DOHH2 (cell line): Measurements from ENCODE around the gene PLEKHA1.

Experiments used
- H3F3A ChIP-seq: fragments of 200-600 bp; sonication (generic), shearing (Covaris generic); 2 replicates; pipeline ENCODE4 v1.6.0; 2016; ENCODE audit warnings: antibody characterized with exemption, mild to moderate bottlenecking; ENCODE audit not compliant: control insufficient read depth, insufficient read depth
- H3K27ac ChIP-seq: fragments of 200-600 bp; sonication (generic); 2 replicates; pipeline ENCODE4 v1.5.1; 2014; ENCODE audit warnings: low read depth, mild to moderate bottlenecking, low read length, moderate library complexity
- H3K27me3 ChIP-seq: fragments of 200-600 bp; sonication (generic); 2 replicates; pipeline ENCODE4 v1.6.1; 2014; ENCODE audit warnings: mild to moderate bottlenecking, low read length, mixed read lengths; ENCODE audit not compliant: control insufficient read depth
- H3K36me3 ChIP-seq: fragments of 200-600 bp; sonication (generic); 2 replicates; pipeline ENCODE4 v1.6.1; 2014; ENCODE audit warnings: mild to moderate bottlenecking, low read length, moderate library complexity, mixed read lengths; ENCODE audit not compliant: control insufficient read depth
- H3K4me1 ChIP-seq: fragments of 200-600 bp; sonication (generic); 2 replicates; pipeline ENCODE4 v1.6.1; 2014; ENCODE audit warnings: mild to moderate bottlenecking, low read length, mixed read lengths; ENCODE audit not compliant: control insufficient read depth
- H3K4me2 ChIP-seq: fragments of 200-600 bp; sonication (generic); 2 replicates; pipeline ENCODE4 v1.6.0; 2014; ENCODE audit warnings: mild to moderate bottlenecking, low read length, moderate library complexity
- H3K4me3 ChIP-seq: fragments of 200-600 bp; sonication (generic); 2 replicates; pipeline ENCODE4 v1.5.1; 2014; ENCODE audit warnings: mild to moderate bottlenecking, low read length, mixed read lengths
- H3K79me2 ChIP-seq: fragments of 200-600 bp; sonication (generic); 2 replicates; pipeline ENCODE4 v1.6.1; 2014; ENCODE audit warnings: mild to moderate bottlenecking, low read length, mixed read lengths; ENCODE audit not compliant: control insufficient read depth
- H3K9me2 ChIP-seq: fragments of 200-600 bp; sonication (generic); replicated peaks from 2 replicates; pipeline ENCODE4 v1.6.1; 2014; ENCODE audit warnings: mild to moderate bottlenecking, low read length, mixed read lengths; ENCODE audit not compliant: control insufficient read depth
- H3K9me3 ChIP-seq: fragments of 200-600 bp; sonication (generic); 2 replicates; pipeline ENCODE4 v1.6.1; 2014; ENCODE audit warnings: antibody characterized with exemption, low read length, mixed read lengths; ENCODE audit not compliant: control insufficient read depth, insufficient read depth
- H4K20me1 ChIP-seq: fragments of 200-600 bp; sonication (generic); 2 replicates; pipeline ENCODE4 v1.6.0; 2014; ENCODE audit warnings: low read depth, mild to moderate bottlenecking, antibody characterized with exemption, low read length, moderate library complexity; ENCODE audit not compliant: control insufficient read depth, insufficient read depth
- EZH2phosphoT487 ChIP-seq: fragments of 200-600 bp; sonication (generic); IDR thresholded peaks from 2 replicates; pipeline ENCODE4 v1.6.1; 2017; ENCODE audit warnings: borderline replicate concordance, mild to moderate bottlenecking, antibody characterized with exemption, low read length, moderate library complexity, mixed read lengths
- TF ChIP-seq, protein P1 (sequence below): fragments of 200-600 bp; sonication (generic); IDR thresholded peaks from one replicate; pipeline ENCODE4 v1.5.1; 2014; ENCODE audit warnings: antibody characterized with exemption, mild to moderate bottlenecking, low read depth, low read length; ENCODE audit not compliant: poor library complexity, severe bottlenecking

Gene PLEKHA1

DNA sequence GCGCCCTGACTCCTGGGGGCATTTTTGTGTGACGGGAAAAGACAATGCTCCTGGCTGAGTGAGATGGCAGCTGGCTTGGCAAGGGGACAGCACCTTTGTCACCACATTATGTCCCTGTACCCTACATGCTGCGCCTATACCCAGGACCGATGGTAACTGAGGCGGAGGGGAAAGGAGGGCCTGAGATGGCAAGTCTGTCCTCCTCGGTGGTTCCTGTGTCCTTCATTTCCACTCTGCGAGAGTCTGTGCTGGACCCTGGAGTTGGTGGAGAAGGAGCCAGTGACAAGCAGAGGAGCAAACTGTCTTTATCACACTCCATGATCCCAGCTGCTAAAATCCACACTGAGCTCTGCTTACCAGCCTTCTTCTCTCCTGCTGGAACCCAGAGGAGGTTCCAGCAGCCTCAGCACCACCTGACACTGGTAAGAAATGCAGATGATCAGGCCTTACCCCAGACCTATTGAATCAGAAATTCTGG lies 80.1 kb downstream of the PLEKHA1 start, which contains the start of gene ARMS2:
ARMS2 (plus strand) TSS at position 51 of the 478 bp plus-strand sequence; CDS start at position 126, 75 bp downstream.
- no peak for TF ChIP-seq EZH2phosphoT487
- TF ChIP-seq, protein P1, sequence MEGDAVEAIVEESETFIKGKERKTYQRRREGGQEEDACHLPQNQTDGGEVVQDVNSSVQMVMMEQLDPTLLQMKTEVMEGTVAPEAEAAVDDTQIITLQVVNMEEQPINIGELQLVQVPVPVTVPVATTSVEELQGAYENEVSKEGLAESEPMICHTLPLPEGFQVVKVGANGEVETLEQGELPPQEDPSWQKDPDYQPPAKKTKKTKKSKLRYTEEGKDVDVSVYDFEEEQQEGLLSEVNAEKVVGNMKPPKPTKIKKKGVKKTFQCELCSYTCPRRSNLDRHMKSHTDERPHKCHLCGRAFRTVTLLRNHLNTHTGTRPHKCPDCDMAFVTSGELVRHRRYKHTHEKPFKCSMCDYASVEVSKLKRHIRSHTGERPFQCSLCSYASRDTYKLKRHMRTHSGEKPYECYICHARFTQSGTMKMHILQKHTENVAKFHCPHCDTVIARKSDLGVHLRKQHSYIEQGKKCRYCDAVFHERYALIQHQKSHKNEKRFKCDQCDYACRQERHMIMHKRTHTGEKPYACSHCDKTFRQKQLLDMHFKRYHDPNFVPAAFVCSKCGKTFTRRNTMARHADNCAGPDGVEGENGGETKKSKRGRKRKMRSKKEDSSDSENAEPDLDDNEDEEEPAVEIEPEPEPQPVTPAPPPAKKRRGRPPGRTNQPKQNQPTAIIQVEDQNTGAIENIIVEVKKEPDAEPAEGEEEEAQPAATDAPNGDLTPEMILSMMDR = no peak
- no peak within 1 kb of the TSS for H3K4me3 ChIP-seq
- no peak within 1 kb of the TSS for H3K4me2 ChIP-seq
- no peaks in the 10 kb centered on the region for H3K9me3 ChIP-seq
- no peaks in the 10 kb centered on the region for H3K79me2 ChIP-seq
- no peaks in the 10 kb centered on the region for H4K20me1 ChIP-seq
- peaks cover 26% of the 10 kb centered on the region for H3K27me3 ChIP-seq
- H3K27ac ChIP-seq = no peak within 1 kb of the TSS
- H3K4me1 ChIP-seq = no peaks in the 10 kb centered on the region
- H3F3A ChIP-seq = no peaks in the 10 kb centered on the region
- H3K9me2 ChIP-seq = no peaks in the 10 kb centered on the region
- no peaks in the 10 kb centered on the region for H3K36me3 ChIP-seq

- TF ChIP-seq, protein P1 = no peak
- Histone ChIP-seq H3K4me2 (no peak overlapping the region), H3K9me2 (no peaks in the 10 kb centered on the region), H3K4me1 (no peaks in the 10 kb centered on the region), H3K27ac (no peak overlapping the region), H4K20me1 (no peaks in the 10 kb centered on the region), H3K27me3 (peaks cover 26% of the 10 kb centered on the region), H3K4me3 (no peak overlapping the region), H3K79me2 (no peaks in the 10 kb centered on the region), H3K9me3 (no peaks in the 10 kb centered on the region), H3F3A (no peaks in the 10 kb centered on the region), H3K36me3 (no peaks in the 10 kb centered on the region)
These were observed 81.0 kb downstream of the PLEKHA1 start for GRCh38 chr10:122455376-122456079.

- Histone ChIP-seq H3K27me3 (peaks cover 23% of the 10 kb centered on the region), H3F3A (no peaks in the 10 kb centered on the region), H3K27ac (no peak overlapping the region), H3K79me2 (no peaks in the 10 kb centered on the region), H3K4me3 (no peak overlapping the region), H3K36me3 (no peaks in the 10 kb centered on the region), H3K4me2 (no peak overlapping the region), H3K4me1 (no peaks in the 10 kb centered on the region), H4K20me1 (no peaks in the 10 kb centered on the region), H3K9me3 (no peaks in the 10 kb centered on the region), H3K9me2 (no peaks in the 10 kb centered on the region)
- TF ChIP-seq, protein P1 = no peak
- no peak for TF ChIP-seq EZH2phosphoT487
These were observed 83.4 kb downstream of the PLEKHA1 start for GRCh38 chr10:122457934-122458333.
